HG02840 (cell line): ENCODE results near the gene PDE4D.
"Not testable (repeated sequence)": the region's sequence is repeated elsewhere in the genome, so short reads cannot be mapped to it uniquely, and the experiment has no call there.

Experiments
- ATAC-seq: cut with Tn5 transposase; IDR thresholded peaks from one replicate; pipeline ENCODE4 v1.9.1; 2021; ENCODE audit warnings: mild to moderate bottlenecking, moderate library complexity, moderate number of reproducible peaks; ENCODE audit not compliant: unreplicated experiment, low FRiP score

The PDE4D gene

GRCh38 chr5:59412428-59412827 is 481.1 kb downstream of the PDE4D start:
- no peak for ATAC-seq

- ATAC-seq, result not testable (repeated sequence)
Measured at GRCh38 chr5:59408997-59409396, 484.5 kb downstream of the PDE4D start.

- no peak for ATAC-seq
Measured at GRCh38 chr5:59407967-59408366, 485.6 kb downstream of the PDE4D start.

GRCh38 chr5:59401637-59402036 is 491.9 kb downstream of the PDE4D start:
- ATAC-seq, result no peak

- not testable (repeated sequence) for ATAC-seq
Measured at GRCh38 chr5:59394956-59395355, 498.6 kb downstream of the PDE4D start.

GRCh38 chr5:59393585-59394420 is 499.7 kb downstream of the PDE4D start:
- ATAC-seq, result no peak

GRCh38 chr5:59391576-59391975 is 501.9 kb downstream of the PDE4D start:
- ATAC-seq, result no peak

GRCh38 chr5:59390989-59391388 is 502.5 kb downstream of the PDE4D start:
- no peak for ATAC-seq

GRCh38 chr5:59390074-59390659 is 503.4 kb downstream of the PDE4D start:
- ATAC-seq, result no peak

- ATAC-seq, result no peak
Measured at GRCh38 chr5:59387127-59387526, 506.4 kb downstream of the PDE4D start.

GRCh38 chr5:59385700-59386099 is 507.8 kb downstream of the PDE4D start:
- no peak for ATAC-seq

GRCh38 chr5:59380350-59380951 is 513.1 kb downstream of the PDE4D start:
- peak; percentile 93 for ATAC-seq

- ATAC-seq, result not testable (repeated sequence)
Measured at GRCh38 chr5:59374036-59374435, 519.5 kb downstream of the PDE4D start.

GRCh38 chr5:59371525-59372127 is 521.9 kb downstream of the PDE4D start:
- no peak for ATAC-seq

GRCh38 chr5:59368951-59369350 is 524.6 kb downstream of the PDE4D start:
- no peak for ATAC-seq

GRCh38 chr5:59367791-59368394 is 525.6 kb downstream of the PDE4D start:
- ATAC-seq, result no peak

- ATAC-seq, result no peak
Measured at GRCh38 chr5:59366784-59367183, 526.7 kb downstream of the PDE4D start.

GRCh38 chr5:59362438-59362837 is 531.1 kb downstream of the PDE4D start:
- no peak for ATAC-seq

- ATAC-seq, result no peak
Measured at GRCh38 chr5:59361454-59361853, 532.1 kb downstream of the PDE4D start.

GRCh38 chr5:59360130-59360555 is 533.4 kb downstream of the PDE4D start:
- no peak for ATAC-seq
